IMR-90 (cell line): Measurements from ENCODE around the gene TTC7B. TPM values are rescaled to one million over a fixed set of nuclear protein-coding genes. Genes with fewer than 3 reads are reported as not detected.

Source experiments
- ATAC-seq: fragments of 200-7000 bp; cut with Tn5 transposase; 2 replicates; pipeline ENCODE4 v1.9.1; 2020; ENCODE audit warnings: low read depth, mild to moderate bottlenecking, moderate library complexity
- BruUV-seq: library from RNA; stranded (reverse); fragments of 400-500 nt; replicated peaks from 2 replicates; lab custom pipeline; 2021; lab: Mats Ljungman, UMichigan
- CTCF ChIA-PET: fragments of 300-600 bp; formaldehyde crosslinking; extraction: SDS; loops from one replicate; lab custom pipeline; 2021; ENCODE audit warnings: antibody characterized with exemption; lab: Yijun Ruan, JAX
- POLR2A ChIA-PET: fragments of 300-600 bp; sonication (Branson Sonifier 250); formaldehyde crosslinking; loops from one replicate; lab custom pipeline; 2022; ENCODE audit warnings: antibody characterized with exemption; ENCODE audit not compliant: unreplicated experiment; lab: Charles Lee
- DNase-seq: peaks from one replicate; pipeline ENCODE4 v3.0.0; 2013
- H2AFZ ChIP-seq: replicated peaks from 2 replicates; pipeline ENCODE3; 2013; ENCODE audit warnings: low read length, mild to moderate bottlenecking; ENCODE audit not compliant: poor library complexity
- H2AK5ac ChIP-seq: 2 replicates; pipeline ENCODE4 v1.6.1; 2013; ENCODE audit warnings: low read depth, low read length, inconsistent platforms
- H2AK9ac ChIP-seq: replicated peaks from 2 replicates; pipeline ENCODE3; 2013; ENCODE audit warnings: mild to moderate bottlenecking, low read depth, low read length, moderate library complexity; ENCODE audit not compliant: poor library complexity
- H2BK120ac ChIP-seq: 2 replicates; pipeline ENCODE4 v1.6.1; 2013; ENCODE audit warnings: low read depth, low read length, inconsistent platforms
- H2BK15ac ChIP-seq: 3 replicates; pipeline ENCODE4 v1.6.1; 2013; ENCODE audit warnings: low read depth, low read length, inconsistent platforms
- H2BK20ac ChIP-seq: 2 replicates; pipeline ENCODE4 v1.6.1; 2013; ENCODE audit warnings: low read depth, mild to moderate bottlenecking, inconsistent platforms, low read length, moderate library complexity
- H2BK5ac ChIP-seq: 2 replicates; pipeline ENCODE4 v1.6.1; 2013; ENCODE audit warnings: mild to moderate bottlenecking, low read depth, low read length, inconsistent platforms; ENCODE audit not compliant: poor library complexity, severe bottlenecking
- H3K14ac ChIP-seq: replicated peaks from 2 replicates; pipeline ENCODE4 v1.6.1; 2013; ENCODE audit warnings: low read depth, low read length, inconsistent platforms
- H3K18ac ChIP-seq: 2 replicates; pipeline ENCODE4 v1.6.1; 2013; ENCODE audit warnings: low read depth, low read length, control low read depth
- H3K23ac ChIP-seq: 2 replicates; pipeline ENCODE4 v1.6.1; 2013; ENCODE audit warnings: low read depth, low read length, inconsistent platforms
- H3K27ac ChIP-seq: 2 replicates; pipeline ENCODE4 v1.5.1; 2013; ENCODE audit warnings: mild to moderate bottlenecking, control low read depth, low read length; ENCODE audit not compliant: insufficient read depth
- H3K27me3 ChIP-seq: 2 replicates; pipeline ENCODE4 v1.6.1; 2013; ENCODE audit warnings: low read length; ENCODE audit not compliant: control insufficient read depth, insufficient read depth
- H3K36me3 ChIP-seq: 2 replicates; pipeline ENCODE4 v1.6.1; 2013; ENCODE audit warnings: low read length, mixed read lengths; ENCODE audit not compliant: control insufficient read depth, insufficient read depth
- H3K4ac ChIP-seq: 2 replicates; pipeline ENCODE4 v1.6.1; 2013; ENCODE audit warnings: low read depth, low read length, inconsistent platforms
- H3K4me1 ChIP-seq: 2 replicates; pipeline ENCODE4 v1.6.1; 2013; ENCODE audit warnings: low read length, mixed read lengths; ENCODE audit not compliant: control insufficient read depth, insufficient read depth
- H3K4me2 ChIP-seq: 2 replicates; pipeline ENCODE4 v1.6.1; 2013; ENCODE audit warnings: low read depth, mild to moderate bottlenecking, control low read depth, low read length, moderate library complexity
- H3K4me3 ChIP-seq: 2 replicates; pipeline ENCODE4 v1.5.1; 2013; ENCODE audit warnings: low read depth, mild to moderate bottlenecking, control low read depth, low read length, moderate library complexity; ENCODE audit not compliant: insufficient read depth
- H3K56ac ChIP-seq: 2 replicates; pipeline ENCODE4 v1.6.1; 2013; ENCODE audit warnings: low read length, inconsistent platforms; ENCODE audit not compliant: insufficient read depth; ENCODE audit errors: extremely low read depth
- H3K79me1 ChIP-seq, 2 experiments: 2 replicates each; pipeline ENCODE4 v1.6.1; 2013; ENCODE audit warnings: low read length in 2 of 2, inconsistent platforms in 1 of 2, low read depth in 1 of 2
- H3K9ac ChIP-seq: 2 replicates; pipeline ENCODE4 v1.6.1; 2013; ENCODE audit warnings: low read depth, low read length, control low read depth
- H3K9me1 ChIP-seq: 2 replicates; pipeline ENCODE4 v1.6.1; 2013; ENCODE audit warnings: low read length, inconsistent platforms; ENCODE audit not compliant: insufficient read depth
- H3K9me3 ChIP-seq: 2 replicates; pipeline ENCODE4 v1.6.1; 2013; ENCODE audit warnings: low read length; ENCODE audit not compliant: control insufficient read depth, insufficient read depth
- H4K20me1 ChIP-seq: 2 replicates; pipeline ENCODE4 v1.6.1; 2013; ENCODE audit warnings: low read length, inconsistent platforms; ENCODE audit not compliant: insufficient read depth
- H4K5ac ChIP-seq: 2 replicates; pipeline ENCODE4 v1.6.1; 2013; ENCODE audit warnings: mild to moderate bottlenecking, low read depth, low read length, control low read depth
- H4K8ac ChIP-seq, 2 experiments: 2 replicates each; pipeline ENCODE4 v1.6.1; 2013; ENCODE audit warnings: low read depth in 2 of 2, low read length in 2 of 2, control low read depth in 1 of 2, inconsistent platforms in 1 of 2
- H4K91ac ChIP-seq: 2 replicates; pipeline ENCODE4 v1.6.1; 2013; ENCODE audit warnings: low read depth, low read length, inconsistent platforms; ENCODE audit not compliant: insufficient read depth
- CHD1 ChIP-seq: IDR thresholded peaks from 2 replicates; pipeline ENCODE4 v1.6.1; 2012; ENCODE audit warnings: low read depth, low read length, improper control_type of control experiment
- WGBS, 2 experiments: methylation state at CpG; one replicate each; pipeline versions ENCODE4 v1.1.5 to v1.1.7; 2013; ENCODE audit warnings: missing lambda C conversion rate in 2 of 2; ENCODE audit not compliant: insufficient read length in 1 of 2; ENCODE audit errors: extremely low coverage in 2 of 2; 5-methylcytosine and 5-hydroxymethylcytosine counted together
- dilution Hi-C: fragments of 300-500 bp; cut with HindIII; formaldehyde crosslinking; loops from one replicate; pipeline ENCODE4 v1.14.3; 2018; ENCODE audit warnings: low sequenced_read_pairs; ENCODE audit not compliant: unreplicated experiment
- in situ Hi-C: fragments of 300-500 bp; cut with MboI; formaldehyde crosslinking; loops from 3 replicates; pipeline ENCODE4 v1.14.3; 2019; ENCODE audit warnings: low sequenced_read_pairs, inconsistent platforms, mixed read lengths
- intact Hi-C: fragments of 100-400 bp; cut with micrococcal nuclease; formaldehyde crosslinking; loops from 2 replicates; pipeline ENCODE4 v1.10.0; 2022
- polyA plus RNA-seq, 3 experiments: library from polyadenylated mRNA; depleted of rRNA; stranded (reverse); fragments of >200 nt; gene quantifications; 2 replicates each; pipeline ENCODE4 v1.2.3, GENCODE V29; 2012; ENCODE audit warnings: low replicate concordance in 1 of 3
- total RNA-seq: library from RNA; depleted of rRNA; stranded (reverse); fragments of >200 nt; gene quantifications from 2 replicates; pipeline ENCODE4 v1.2.3, GENCODE V29; 2012

Gene TTC7B
- total and polyA plus RNA-seq, 2 of the 4 experiments (the other 2 are of a cell fraction) = 18.1 to 35.3 TPM

DNA sequence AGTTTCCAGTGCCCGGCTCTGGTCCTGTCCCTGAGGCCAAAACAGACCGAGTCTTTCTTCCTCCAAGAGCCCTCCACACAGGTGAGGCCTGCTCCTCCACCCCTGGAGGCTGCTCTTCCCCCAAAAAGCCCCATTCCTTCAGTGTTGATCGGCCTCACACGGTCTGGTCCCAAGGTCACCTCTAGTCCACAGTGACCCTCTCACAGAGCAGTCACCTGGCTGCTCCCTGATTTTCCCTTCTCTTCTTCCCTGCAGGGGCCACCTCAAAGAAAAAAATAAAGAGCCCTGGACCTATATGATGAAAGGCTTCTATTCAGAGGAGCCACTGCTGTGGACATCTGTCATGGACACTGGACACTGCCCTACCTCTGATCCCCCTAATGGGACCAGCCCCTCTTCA lies 42.5 kb downstream of the TTC7B start:
- Histone ChIP-seq H2AK9ac (no peak overlapping the region), H3K18ac (no peak overlapping the region), H3K9me3 (no peaks in the 10 kb centered on the region), H3K56ac (no peak overlapping the region), H4K8ac (no peak overlapping the region), H3K4ac (no peak overlapping the region), H3K4me2 (no peak overlapping the region), H4K5ac (no peak overlapping the region), H3K9ac (no peak overlapping the region), H2AK5ac (no peak overlapping the region), H2BK20ac (no peak overlapping the region), H3K27me3 (no peaks in the 10 kb centered on the region), H2BK5ac (no peak overlapping the region), H3K23ac (no peak overlapping the region), H3K27ac (no peak overlapping the region), H2AFZ (no peak overlapping the region), H3K4me3 (no peak overlapping the region), H3K79me1 (no peaks in the 10 kb centered on the region), H2BK15ac (no peak overlapping the region), H3K9me1 (peaks cover 2% of the 10 kb centered on the region; the same call in 1 of the 2 replicates), H3K14ac (no peak overlapping the region), H4K20me1 (no peaks in the 10 kb centered on the region), H4K91ac (no peak overlapping the region), H2BK120ac (no peak overlapping the region), H3K36me3 (peaks cover 12% of the 10 kb centered on the region; the same call in 1 of the 2 replicates), H3K4me1 (no peaks in the 10 kb centered on the region)
- in situ Hi-C loops (no loop called here), dilution Hi-C loops (no loop called here), intact Hi-C loops (no loop called here)
- POLR2A ChIA-PET = no interaction called here
- 100% methylated on average over 2 of the region's 4 CpGs; no CpG with 5 or more reads in 1 of the 2 experiments for WGBS, 2 experiments
- DNase-seq (no peak), ATAC-seq (no peak)
- CTCF ChIA-PET = no interaction called here
- no TSS peak for BruUV-seq
- TF ChIP-seq CHD1 = no peak
